H1 (cell line): Measurements from ENCODE around the gene TMPRSS3. TPM values are rescaled to one million over a fixed set of nuclear protein-coding genes. Genes with fewer than 3 reads are reported as not detected.

Experiments
- CTCF ChIA-PET: fragments of 300-600 bp; sonication (Branson Sonifier 250); formaldehyde crosslinking; loops from one replicate; lab custom pipeline; 2021; ENCODE audit not compliant: partially characterized antibody; lab: Charles Lee
- POLR2A ChIA-PET: fragments of 300-600 bp; sonication (Branson Sonifier 250); formaldehyde crosslinking; loops from one replicate; lab custom pipeline; 2021; ENCODE audit warnings: inconsistent platforms; ENCODE audit not compliant: partially characterized antibody; lab: Charles Lee
- DNase-seq, 2 experiments: peaks; one replicate each; pipeline versions ENCODE4 v3.0.0 to v3.0.0-alpha.2; 2010 to 2022; ENCODE audit warnings: low spot score in 2 of 2, low read depth in 1 of 2, mixed read lengths in 1 of 2
- FAIRE-seq: peaks from 2 replicates; lab custom pipeline; 2011; peaks lifted over from hg19 to GRCh38; lab: Jason Lieb, UNC
- H2AFZ ChIP-seq: 2 replicates; pipeline ENCODE4 v1.8.1; 2012; ENCODE audit warnings: low read length, inconsistent platforms
- H2AK5ac ChIP-seq: 2 replicates; pipeline ENCODE4 v1.6.1; 2013; ENCODE audit warnings: low read depth, low read length
- H2BK120ac ChIP-seq: replicated peaks from 2 replicates; pipeline ENCODE3; 2013; ENCODE audit warnings: low read depth, low read length, inconsistent platforms
- H2BK12ac ChIP-seq: 2 replicates; pipeline ENCODE4 v1.6.1; 2013; ENCODE audit warnings: low read depth, low read length
- H2BK15ac ChIP-seq: 2 replicates; pipeline ENCODE4 v1.6.1; 2013; ENCODE audit warnings: low read length
- H2BK20ac ChIP-seq: 2 replicates; pipeline ENCODE4 v1.6.1; 2013; ENCODE audit warnings: low read length
- H2BK5ac ChIP-seq: 2 replicates; pipeline ENCODE4 v1.6.1; 2013; ENCODE audit warnings: low read depth, low read length
- H3K14ac ChIP-seq: 2 replicates; pipeline ENCODE4 v1.6.1; 2013; ENCODE audit warnings: inconsistent platforms; ENCODE audit not compliant: insufficient read length
- H3K18ac ChIP-seq: 2 replicates; pipeline ENCODE4 v1.6.1; 2013; ENCODE audit warnings: low read length; ENCODE audit errors: extremely low read depth
- H3K23ac ChIP-seq: 2 replicates; pipeline ENCODE4 v1.6.1; 2013; ENCODE audit warnings: inconsistent platforms; ENCODE audit not compliant: insufficient read length
- H3K23me2 ChIP-seq: 2 replicates; pipeline ENCODE4 v1.6.1; 2013; ENCODE audit warnings: low read depth, low read length
- H3K27ac ChIP-seq: 2 replicates; pipeline ENCODE4 v1.6.1; 2011; ENCODE audit warnings: low read depth, low read length, inconsistent platforms
- H3K27me3 ChIP-seq, 4 experiments: replicated peaks in 1 of 4; 1 replicate in 1 of 4; 2 replicates in 3 of 4; pipeline versions ENCODE4 v1.6.1 to v1.8.1; 2011 to 2013; ENCODE audit warnings: low read length in 3 of 4, mild to moderate bottlenecking in 3 of 4, inconsistent platforms in 2 of 4, mixed read lengths in 2 of 4, moderate library complexity in 1 of 4; ENCODE audit not compliant: control insufficient read depth in 3 of 4, insufficient read depth in 3 of 4; ENCODE audit errors: extremely low read depth in 1 of 4
- H3K36me3 ChIP-seq, 4 experiments: 2 replicates each; pipeline versions ENCODE4 v1.6.1 to v1.8.1; 2011 to 2013; ENCODE audit warnings: mild to moderate bottlenecking in 4 of 4, low read length in 3 of 4, moderate library complexity in 2 of 4, control low read depth in 1 of 4, inconsistent platforms in 1 of 4; ENCODE audit not compliant: insufficient read depth in 4 of 4, control insufficient read depth in 2 of 4
- H3K4ac ChIP-seq: replicated peaks from 2 replicates; pipeline ENCODE3; 2013; ENCODE audit warnings: low read length, low read depth, mixed read lengths, inconsistent platforms; ENCODE audit not compliant: insufficient read length
- H3K4me1 ChIP-seq, 4 experiments: replicated peaks in 1 of 4; 1 replicate in 1 of 4; 2 replicates in 3 of 4; pipeline versions ENCODE4 v1.6.1 to v1.8.1; 2011 to 2013; ENCODE audit warnings: low read length in 3 of 4, inconsistent platforms in 2 of 4, mixed read lengths in 1 of 4; ENCODE audit not compliant: insufficient read depth in 4 of 4, control insufficient read depth in 3 of 4
- H3K4me2 ChIP-seq, 2 experiments: 2 replicates each; pipeline versions ENCODE4 v1.6.1 to v1.8.1; 2011 to 2013; ENCODE audit warnings: low read depth in 2 of 2, low read length in 2 of 2, control low read depth in 1 of 2, inconsistent platforms in 1 of 2, mild to moderate bottlenecking in 1 of 2; ENCODE audit not compliant: insufficient read depth in 1 of 2
- H3K4me3 ChIP-seq, 4 experiments: fragments of 200-600, 300-600 bp in 1 of 4; sonication (generic), shearing (Covaris generic), sonication (Bioruptor Twin) in 1 of 4; 2 replicates each; pipeline versions ENCODE4 v1.5.1 to v1.8.1; 2011 to 2016; ENCODE audit warnings: low read length in 4 of 4, low read depth in 3 of 4, control low read depth in 2 of 4, inconsistent platforms in 2 of 4, mild to moderate bottlenecking in 2 of 4, mixed read lengths in 1 of 4, moderate library complexity in 1 of 4; ENCODE audit not compliant: insufficient read depth in 2 of 4; ENCODE audit errors: extremely low read depth in 1 of 4
- H3K56ac ChIP-seq: replicated peaks from 2 replicates; pipeline ENCODE3; 2013; ENCODE audit warnings: low read depth, mild to moderate bottlenecking, mixed read lengths, low read length, inconsistent platforms; ENCODE audit not compliant: insufficient read length
- H3K79me1 ChIP-seq: 2 replicates; pipeline ENCODE4 v1.6.1; 2013; ENCODE audit warnings: low read depth, low read length, control low read depth
- H3K79me2 ChIP-seq, 2 experiments: 2 replicates each; pipeline versions ENCODE4 v1.6.1 to v1.8.1; 2012 to 2013; ENCODE audit warnings: low read length in 2 of 2, mild to moderate bottlenecking in 2 of 2, inconsistent platforms in 1 of 2; ENCODE audit not compliant: insufficient read depth in 2 of 2, control insufficient read depth in 1 of 2
- H3K9ac ChIP-seq, 4 experiments: replicated peaks in 1 of 4; 1 replicate in 1 of 4; 2 replicates in 3 of 4; pipeline versions ENCODE4 v1.6.1 to v1.8.1; 2011 to 2013; ENCODE audit warnings: low read depth in 3 of 4, low read length in 3 of 4, control low read depth in 2 of 4, mild to moderate bottlenecking in 2 of 4, moderate library complexity in 2 of 4, inconsistent platforms in 1 of 4; ENCODE audit errors: extremely low read depth in 1 of 4
- H3K9me3 ChIP-seq, 2 experiments: 2 replicates each; pipeline versions ENCODE4 v1.6.1 to v1.8.1; 2012 to 2013; ENCODE audit warnings: mild to moderate bottlenecking in 2 of 2, moderate library complexity in 2 of 2, control low read depth in 1 of 2, inconsistent platforms in 1 of 2, low read depth in 1 of 2, low read length in 1 of 2, mixed read lengths in 1 of 2; ENCODE audit not compliant: insufficient read depth in 2 of 2
- H4K20me1 ChIP-seq, 2 experiments: replicated peaks in 1 of 2; 2 replicates each; pipeline versions ENCODE3 to v1.8.1; 2011 to 2013; ENCODE audit warnings: inconsistent platforms in 2 of 2, low read length in 2 of 2, mild to moderate bottlenecking in 1 of 2; ENCODE audit not compliant: insufficient read depth in 2 of 2, control insufficient read depth in 1 of 2
- H4K5ac ChIP-seq: 2 replicates; pipeline ENCODE4 v1.6.1; 2013; ENCODE audit warnings: low read length, low read depth, mixed read lengths, inconsistent platforms; ENCODE audit not compliant: insufficient read length
- H4K8ac ChIP-seq: 2 replicates; pipeline ENCODE4 v1.8.0; 2013; ENCODE audit warnings: mild to moderate bottlenecking, moderate library complexity, low read length, inconsistent platforms; ENCODE audit not compliant: insufficient read depth; ENCODE audit errors: extremely low read depth
- H4K91ac ChIP-seq: replicated peaks from 2 replicates; pipeline ENCODE3; 2013; ENCODE audit warnings: low read length, mixed read lengths, inconsistent platforms; ENCODE audit not compliant: insufficient read length
- CTBP2 ChIP-seq: IDR thresholded peaks from 2 replicates; pipeline ENCODE4 v1.7.0; 2011; ENCODE audit warnings: borderline replicate concordance, mild to moderate bottlenecking, moderate library complexity, mixed read lengths, low read length; ENCODE audit not compliant: insufficient read depth, insufficient read length
- FOSL1 ChIP-seq: IDR thresholded peaks from 2 replicates; pipeline ENCODE4 v1.6.1; 2011; ENCODE audit warnings: mild to moderate bottlenecking, low read depth, low read length, moderate library complexity; ENCODE audit not compliant: insufficient read depth
- GTF2F1 ChIP-seq: IDR thresholded peaks from 2 replicates; pipeline ENCODE4 v1.6.1; 2012; ENCODE audit warnings: low read depth, low read length, improper control_type of control experiment, borderline replicate concordance
- JUND ChIP-seq: IDR thresholded peaks from 2 replicates; pipeline ENCODE4 v1.6.1; 2011; ENCODE audit warnings: mild to moderate bottlenecking, improper control_type of control experiment, low read length
- POLR2A ChIP-seq, 2 experiments: IDR thresholded peaks; 1 replicate in 1 of 2; 2 replicates in 1 of 2; pipeline ENCODE4 v1.6.1; 2011; ENCODE audit warnings: low read depth in 2 of 2, low read length in 2 of 2, mild to moderate bottlenecking in 2 of 2; ENCODE audit errors: control extremely low read depth in 1 of 2
- RFX5 ChIP-seq: IDR thresholded peaks from 2 replicates; pipeline ENCODE4 v1.6.1; 2011; ENCODE audit warnings: low read depth, low read length, improper control_type of control experiment, borderline replicate concordance
- WGBS, 2 experiments: shearing (Covaris generic) in 1 of 2; methylation state at CpG; one replicate each; pipeline versions ENCODE4 v1.1.6 to v1.1.7; 2013 to 2015; ENCODE audit warnings: low lambda C conversion rate in 2 of 2, mixed read lengths in 2 of 2, inconsistent platforms in 1 of 2, low coverage in 1 of 2, missing lambda C conversion rate in 1 of 2; ENCODE audit not compliant: insufficient replicate concordance in 2 of 2, insufficient coverage in 1 of 2, insufficient read length in 1 of 2; ENCODE audit errors: extremely low coverage in 1 of 2, missing lambda C conversion rate in 1 of 2; 5-methylcytosine and 5-hydroxymethylcytosine counted together
- polyA plus RNA-seq, 7 experiments: library from polyadenylated mRNA; depleted of rRNA in 3 of 7; stranded (reverse) in 5 of 7; unstranded in 2 of 7; fragments of >200 nt in 5 of 7; fragments of 200-250 nt in 2 of 7; gene quantifications; 1 replicate in 5 of 7; 2 replicates in 1 of 7; 4 replicates in 1 of 7; pipeline versions ENCODE4 v1.2.1 to v1.2.3, GENCODE V29; 2011 to 2013; ENCODE audit warnings: missing spikeins in 2 of 7, mixed read lengths in 2 of 7
- total RNA-seq: library from RNA; stranded (reverse); fragmentation: NEBNext Ultra II Directional; extraction: Animal tissue kit (Norgen Biotek cat#: 25700); gene quantifications from 2 replicates; pipeline ENCODE4 v1.2.1, GENCODE V29; 2021
- TF ChIP-seq, protein P1 (sequence below): IDR thresholded peaks from 2 replicates; pipeline ENCODE4 v1.6.1; 2012; ENCODE audit warnings: low read length, inconsistent platforms
- TF ChIP-seq, protein P2 (sequence below), 3 experiments: IDR thresholded peaks; 1 replicate in 2 of 3; 2 replicates in 1 of 3; pipeline versions ENCODE4 v1.5.1 to v1.6.1; 2011; ENCODE audit warnings: low read length in 3 of 3, mild to moderate bottlenecking in 3 of 3, inconsistent platforms in 2 of 3, low read depth in 1 of 3, moderate library complexity in 1 of 3; ENCODE audit not compliant: insufficient read depth in 1 of 3; ENCODE audit errors: control extremely low read depth in 1 of 3

TMPRSS3 gene
- total and polyA plus RNA-seq, 2 of the 8 experiments (the other 6 are each of a cell fraction or from before 2014, with no cell fraction given): 0.38 TPM; not detected in 1

DNA sequence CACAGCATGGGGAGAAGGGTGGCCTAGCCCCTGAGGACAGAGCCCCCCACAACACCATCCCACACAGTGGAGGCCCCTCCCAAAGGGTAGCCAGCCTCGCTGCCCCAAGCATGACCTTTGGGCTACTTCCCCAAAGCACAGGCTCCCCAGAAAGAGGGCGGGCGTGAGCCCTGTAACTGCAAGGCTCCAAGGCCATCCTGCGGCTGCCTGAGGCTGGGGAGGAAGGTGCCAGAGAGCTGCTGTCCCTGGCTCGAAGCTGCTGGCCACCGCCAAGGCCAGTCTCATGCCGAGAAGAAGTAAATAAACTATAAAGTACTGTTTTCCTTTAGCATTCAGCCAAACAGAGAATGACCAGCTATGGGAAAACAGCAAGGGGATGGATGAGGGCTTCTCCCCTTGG lies 35.3 kb upstream of the TMPRSS3 start:
- WGBS, 2 experiments: 78% methylated on average over 7 of the region's 7 CpGs; no CpG with 5 or more reads in 1 of the 2 experiments
- Histone ChIP-seq H3K4ac (no peak overlapping the region), H4K8ac (no peak overlapping the region), H3K79me1 (no peaks in the 10 kb centered on the region), H2AK5ac (no peak overlapping the region), H2BK5ac (no peak overlapping the region), H2BK15ac (no peak overlapping the region), H3K14ac (no peak overlapping the region), H3K9ac (no peak overlapping the region), H3K23ac (no peak overlapping the region), H2BK120ac (no peak overlapping the region), H3K4me1 (no peaks in the 10 kb centered on the region), H2AFZ (no peak overlapping the region), H3K27me3 (no peaks in the 10 kb centered on the region; a peak in 1 of 7 replicates), H3K27ac (no peak overlapping the region), H4K20me1 (no peaks in the 10 kb centered on the region), H3K79me2 (no peaks in the 10 kb centered on the region), H3K9me3 (peaks cover 4% of the 10 kb centered on the region in 2 experiments; a peak in 2 of 4 replicates), H3K18ac (no peak overlapping the region), H3K4me3 (no peak overlapping the region), H3K23me2 (no peaks in the 10 kb centered on the region), H4K5ac (no peak overlapping the region), H4K91ac (no peak overlapping the region), H2BK12ac (no peak overlapping the region), H3K4me2 (no peak overlapping the region), H3K36me3 (no peaks in the 10 kb centered on the region), H2BK20ac (no peak overlapping the region), H3K56ac (no peak overlapping the region)
- ChIA-PET CTCF (interaction anchor here (0.6 to 2.1 kb wide), 5 partner anchors 8 to 92 kb away, joined by 3 to 10 read pairs (median 6); no protein-coding TSS in a partner anchor), POLR2A (no interaction called here)
- TF ChIP-seq RFX5 (no peak), CTBP2 (no peak), GTF2F1 (no peak), POLR2A (IDR thresholded peaks at IDR 0.05; ENCODE audit: control extremely low read depth in 1 of 2, low read depth in 2 of 2, low read length in 2 of 2) (no peak), JUND (no peak), FOSL1 (no peak)
- TF ChIP-seq, protein P1, sequence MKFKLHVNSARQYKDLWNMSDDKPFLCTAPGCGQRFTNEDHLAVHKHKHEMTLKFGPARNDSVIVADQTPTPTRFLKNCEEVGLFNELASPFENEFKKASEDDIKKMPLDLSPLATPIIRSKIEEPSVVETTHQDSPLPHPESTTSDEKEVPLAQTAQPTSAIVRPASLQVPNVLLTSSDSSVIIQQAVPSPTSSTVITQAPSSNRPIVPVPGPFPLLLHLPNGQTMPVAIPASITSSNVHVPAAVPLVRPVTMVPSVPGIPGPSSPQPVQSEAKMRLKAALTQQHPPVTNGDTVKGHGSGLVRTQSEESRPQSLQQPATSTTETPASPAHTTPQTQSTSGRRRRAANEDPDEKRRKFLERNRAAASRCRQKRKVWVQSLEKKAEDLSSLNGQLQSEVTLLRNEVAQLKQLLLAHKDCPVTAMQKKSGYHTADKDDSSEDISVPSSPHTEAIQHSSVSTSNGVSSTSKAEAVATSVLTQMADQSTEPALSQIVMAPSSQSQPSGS: no peak
- TF ChIP-seq, protein P2, sequence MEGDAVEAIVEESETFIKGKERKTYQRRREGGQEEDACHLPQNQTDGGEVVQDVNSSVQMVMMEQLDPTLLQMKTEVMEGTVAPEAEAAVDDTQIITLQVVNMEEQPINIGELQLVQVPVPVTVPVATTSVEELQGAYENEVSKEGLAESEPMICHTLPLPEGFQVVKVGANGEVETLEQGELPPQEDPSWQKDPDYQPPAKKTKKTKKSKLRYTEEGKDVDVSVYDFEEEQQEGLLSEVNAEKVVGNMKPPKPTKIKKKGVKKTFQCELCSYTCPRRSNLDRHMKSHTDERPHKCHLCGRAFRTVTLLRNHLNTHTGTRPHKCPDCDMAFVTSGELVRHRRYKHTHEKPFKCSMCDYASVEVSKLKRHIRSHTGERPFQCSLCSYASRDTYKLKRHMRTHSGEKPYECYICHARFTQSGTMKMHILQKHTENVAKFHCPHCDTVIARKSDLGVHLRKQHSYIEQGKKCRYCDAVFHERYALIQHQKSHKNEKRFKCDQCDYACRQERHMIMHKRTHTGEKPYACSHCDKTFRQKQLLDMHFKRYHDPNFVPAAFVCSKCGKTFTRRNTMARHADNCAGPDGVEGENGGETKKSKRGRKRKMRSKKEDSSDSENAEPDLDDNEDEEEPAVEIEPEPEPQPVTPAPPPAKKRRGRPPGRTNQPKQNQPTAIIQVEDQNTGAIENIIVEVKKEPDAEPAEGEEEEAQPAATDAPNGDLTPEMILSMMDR (IDR thresholded peaks at IDR 0.05; ENCODE audit: control extremely low read depth in 1 of 3, insufficient read depth in 1 of 3, low read depth in 1 of 3, low read length in 3 of 3): no peak
- FAIRE-seq (no peak), DNase-seq (no peak)
